Measurements from ENCODE around the gene TTC34.

TTC34 gene

GRCh38 chr1:2805801-2806430 is 4.4 kb upstream of the TTC34 start:
- CTCF ChIA-PET = no interaction called here
- TF ChIP-seq FOXK2 (IDR thresholded peaks at IDR 0.05) (no peak), CTBP1 (IDR thresholded peaks at IDR 0.05; ENCODE audit: borderline replicate concordance) (no peak), SUZ12 (IDR thresholded peaks at IDR 0.05) (no peak), L3MBTL2 (conservative IDR thresholded peaks at IDR 0.05) (no peak), LEF1 (IDR thresholded peaks at IDR 0.05; ENCODE audit: borderline replicate concordance) (no peak), BHLHE40 (IDR thresholded peaks at IDR 0.05; ENCODE audit: borderline replicate concordance) (no peak), NFRKB (IDR thresholded peaks at IDR 0.05) (no peak), FOXA1 (IDR thresholded peaks at IDR 0.05) (no peak), FOXM1 (IDR thresholded peaks at IDR 0.05; ENCODE audit: borderline replicate concordance) (no peak), TARDBP (IDR thresholded peaks at IDR 0.05) (no peak), ZNF384 (IDR thresholded peaks at IDR 0.05) (no peak), ELF4 (IDR thresholded peaks at IDR 0.05) (no peak), HDGF (IDR thresholded peaks at IDR 0.05; ENCODE audit: borderline replicate concordance) (no peak), ARNT (IDR thresholded peaks at IDR 0.05) (no peak), SP1 (IDR thresholded peaks at IDR 0.05) (no peak), PKNOX1 (IDR thresholded peaks at IDR 0.05) (no peak)
- POLR2A ChIA-PET = no interaction called here
- DNase-seq (ENCODE audit: extremely low spot score) = no peak

DNA sequence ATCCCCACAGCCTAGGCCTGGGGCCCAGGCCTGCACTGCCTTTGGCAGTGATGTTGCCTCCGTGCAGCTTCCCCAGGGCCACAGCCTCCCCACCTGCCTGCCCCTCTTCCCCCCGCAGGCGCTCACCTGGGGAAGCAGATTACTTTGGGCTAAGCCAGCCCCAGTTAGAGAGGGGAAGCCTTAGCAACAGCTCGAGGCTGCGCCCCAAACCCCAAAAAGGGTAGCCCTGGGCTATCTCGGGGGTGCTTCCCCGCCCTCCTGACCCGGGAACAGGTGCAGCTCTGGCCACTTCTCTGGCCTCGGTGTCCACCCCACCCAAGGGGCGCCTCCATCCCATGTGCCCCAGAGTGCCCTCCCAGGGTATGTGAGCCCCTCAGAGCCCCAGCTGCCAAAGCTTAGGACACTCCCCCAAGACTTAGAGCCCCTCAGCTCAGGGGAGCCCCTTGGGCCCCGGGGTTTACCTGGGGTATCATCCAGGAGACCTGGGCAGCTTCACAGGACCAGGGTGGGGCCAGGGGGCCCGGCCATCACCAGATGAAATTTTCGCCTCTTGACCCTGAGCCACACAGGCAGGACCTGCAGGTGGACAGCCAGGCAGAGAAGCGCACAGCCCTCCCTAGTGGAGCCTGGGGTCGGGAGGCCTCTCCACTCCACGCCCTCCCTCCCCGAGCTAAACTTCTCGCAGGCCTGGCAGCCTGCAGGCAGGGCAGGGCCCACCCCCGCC is 3.3 kb upstream of the TTC34 start:
- POLR2A ChIA-PET = no interaction called here
- TF ChIP-seq ARNT (IDR thresholded peaks at IDR 0.05) (no peak), HDGF (IDR thresholded peaks at IDR 0.05; ENCODE audit: borderline replicate concordance) (no peak), CTBP1 (IDR thresholded peaks at IDR 0.05; ENCODE audit: borderline replicate concordance) (no peak), NFRKB (IDR thresholded peaks at IDR 0.05) (no peak), PKNOX1 (IDR thresholded peaks at IDR 0.05) (no peak), LEF1 (IDR thresholded peaks at IDR 0.05; ENCODE audit: borderline replicate concordance) (no peak), FOXK2 (IDR thresholded peaks at IDR 0.05) (no peak), FOXM1 (IDR thresholded peaks at IDR 0.05; ENCODE audit: borderline replicate concordance) (no peak), BHLHE40 (IDR thresholded peaks at IDR 0.05; ENCODE audit: borderline replicate concordance) (no peak), L3MBTL2 (conservative IDR thresholded peaks at IDR 0.05) (no peak), TARDBP (IDR thresholded peaks at IDR 0.05) (no peak), ELF4 (IDR thresholded peaks at IDR 0.05) (no peak)
- DNase-seq (ENCODE audit: extremely low spot score) = no peak
- CTCF ChIA-PET = interaction anchor here (0.6 kb wide), 1 partner anchor 100 kb away, joined by 3 read pairs; no protein-coding TSS in a partner anchor

GRCh38 chr1:2803931-2804627 is 2.6 kb upstream of the TTC34 start:
- ChIA-PET POLR2A (no interaction called here), CTCF (interaction anchor here (0.6 kb wide), 1 partner anchor 101 kb away, joined by 3 read pairs; no protein-coding TSS in a partner anchor)
- TF ChIP-seq ARNT (IDR thresholded peaks at IDR 0.05) = no peak
- no peak for TF ChIP-seq L3MBTL2 (conservative IDR thresholded peaks at IDR 0.05)
- no peak for TF ChIP-seq CTBP1 (IDR thresholded peaks at IDR 0.05; ENCODE audit: borderline replicate concordance)
- no peak for TF ChIP-seq ZNF384 (IDR thresholded peaks at IDR 0.05)
- TF ChIP-seq SUZ12 (IDR thresholded peaks at IDR 0.05) = no peak
- TF ChIP-seq FOXA1 (IDR thresholded peaks at IDR 0.05) = no peak
- TF ChIP-seq HDGF (IDR thresholded peaks at IDR 0.05; ENCODE audit: borderline replicate concordance) = no peak
- TF ChIP-seq FOXK2 (IDR thresholded peaks at IDR 0.05) = no peak
- TF ChIP-seq NFRKB (IDR thresholded peaks at IDR 0.05) = no peak
- no peak for TF ChIP-seq ELF4 (IDR thresholded peaks at IDR 0.05)
- no peak for TF ChIP-seq SP1 (IDR thresholded peaks at IDR 0.05)
- TF ChIP-seq PKNOX1 (IDR thresholded peaks at IDR 0.05) = no peak
- DNase-seq (ENCODE audit: extremely low spot score) = no peak

- DNase-seq (ENCODE audit: extremely low spot score) = no peak
- POLR2A ChIA-PET = no interaction called here
- CTCF ChIA-PET = no interaction called here
Observed at GRCh38 chr1:2803086-2803930, 1.8 kb upstream of the TTC34 start.

More at GRCh38 chr1:2803086-2803930, 1.8 kb upstream of the TTC34 start:
- TF ChIP-seq L3MBTL2 (conservative IDR thresholded peaks at IDR 0.05) (no peak), FOXA1 (IDR thresholded peaks at IDR 0.05) (no peak), FOXK2 (IDR thresholded peaks at IDR 0.05) (no peak), SP1 (IDR thresholded peaks at IDR 0.05) (no peak), CTBP1 (IDR thresholded peaks at IDR 0.05; ENCODE audit: borderline replicate concordance) (no peak), ZNF384 (IDR thresholded peaks at IDR 0.05) (no peak), PKNOX1 (IDR thresholded peaks at IDR 0.05) (no peak), FOXM1 (IDR thresholded peaks at IDR 0.05; ENCODE audit: borderline replicate concordance) (no peak), BHLHE40 (IDR thresholded peaks at IDR 0.05; ENCODE audit: borderline replicate concordance) (no peak), ELF4 (IDR thresholded peaks at IDR 0.05) (no peak), SUZ12 (IDR thresholded peaks at IDR 0.05) (no peak), NFRKB (IDR thresholded peaks at IDR 0.05) (no peak), ARNT (IDR thresholded peaks at IDR 0.05) (no peak), LEF1 (IDR thresholded peaks at IDR 0.05; ENCODE audit: borderline replicate concordance) (no peak), TARDBP (IDR thresholded peaks at IDR 0.05) (no peak), HDGF (IDR thresholded peaks at IDR 0.05; ENCODE audit: borderline replicate concordance) (no peak)

Data from HEK293T (cell line).